ENCODE measurements around the gene METTL14.

DNA sequence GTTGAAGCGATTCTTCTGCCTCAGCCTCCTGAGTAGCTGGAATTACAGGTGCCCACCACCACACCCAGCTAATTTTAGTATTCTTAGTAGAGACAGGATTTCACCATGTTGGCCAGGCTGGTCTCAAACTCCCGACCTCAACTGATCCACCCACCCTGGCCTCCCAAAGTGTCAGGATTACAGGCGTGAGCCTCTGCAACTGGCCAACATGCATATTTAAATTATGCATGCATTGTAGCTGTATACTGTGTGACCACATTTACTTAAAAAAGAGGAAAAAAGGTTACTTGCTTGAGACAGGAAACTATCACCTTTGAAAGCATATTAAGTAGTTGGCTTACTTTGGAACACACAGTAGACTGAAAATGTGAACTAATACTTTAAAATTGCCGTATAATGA is 29.5 kb downstream of the METTL14 start:
- TF ChIP-seq CTCF (IDR thresholded peaks at IDR 0.05): no peak
- TF ChIP-seq POLR2A (IDR thresholded peaks at IDR 0.05): no peak
